HCEC 1CT (cell line): ENCODE measurements around the gene PDIA2.
"Not testable (repeated sequence)": the region's sequence is repeated elsewhere in the genome, so short reads cannot be mapped to it uniquely, and the experiment has no call there.

ENCODE experiments used
- DNase-seq: peaks from one replicate; pipeline ENCODE4 v3.0.0-alpha.2; 2017

Gene PDIA2, protein sequence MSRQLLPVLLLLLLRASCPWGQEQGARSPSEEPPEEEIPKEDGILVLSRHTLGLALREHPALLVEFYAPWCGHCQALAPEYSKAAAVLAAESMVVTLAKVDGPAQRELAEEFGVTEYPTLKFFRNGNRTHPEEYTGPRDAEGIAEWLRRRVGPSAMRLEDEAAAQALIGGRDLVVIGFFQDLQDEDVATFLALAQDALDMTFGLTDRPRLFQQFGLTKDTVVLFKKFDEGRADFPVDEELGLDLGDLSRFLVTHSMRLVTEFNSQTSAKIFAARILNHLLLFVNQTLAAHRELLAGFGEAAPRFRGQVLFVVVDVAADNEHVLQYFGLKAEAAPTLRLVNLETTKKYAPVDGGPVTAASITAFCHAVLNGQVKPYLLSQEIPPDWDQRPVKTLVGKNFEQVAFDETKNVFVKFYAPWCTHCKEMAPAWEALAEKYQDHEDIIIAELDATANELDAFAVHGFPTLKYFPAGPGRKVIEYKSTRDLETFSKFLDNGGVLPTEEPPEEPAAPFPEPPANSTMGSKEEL

DNA sequence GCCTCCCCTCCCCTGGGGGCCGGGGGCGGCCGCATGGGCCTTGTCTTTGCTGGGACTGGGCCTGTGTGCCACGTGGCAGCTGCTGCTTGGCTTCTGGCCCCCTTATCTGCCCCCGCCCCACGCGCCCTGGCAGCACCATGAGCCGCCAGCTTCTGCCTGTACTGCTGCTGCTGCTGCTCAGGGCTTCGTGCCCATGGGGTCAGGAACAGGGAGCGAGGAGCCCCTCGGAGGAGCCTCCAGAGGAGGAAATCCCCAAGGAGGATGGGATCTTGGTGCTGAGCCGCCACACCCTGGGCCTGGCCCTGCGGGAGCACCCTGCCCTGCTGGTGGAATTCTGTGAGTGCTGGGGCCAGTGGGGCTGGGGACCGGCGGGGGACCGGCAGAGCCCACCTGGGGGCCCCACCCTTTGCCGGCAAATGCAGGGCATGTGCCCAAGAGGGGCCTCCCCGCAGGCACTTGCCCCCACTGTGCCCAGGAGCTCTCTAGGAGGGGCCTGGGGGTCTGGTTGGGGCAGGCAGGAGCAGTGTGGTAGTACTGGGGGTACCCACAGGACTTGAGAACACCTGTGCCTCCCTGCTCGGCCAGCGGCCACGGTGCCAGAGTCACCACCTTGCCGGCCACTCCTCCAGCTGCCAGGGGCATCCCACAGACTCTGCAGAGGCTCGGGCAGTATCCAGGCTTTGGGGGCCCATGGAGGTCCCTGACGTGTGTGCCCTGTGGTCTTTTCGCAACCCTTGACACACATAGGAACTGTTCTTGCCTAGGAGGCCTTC is at the start of gene PDIA2:
Gene PDIA2, plus strand, starts transcription at position 132 of the 773 bp plus-strand sequence. Its CDS starts 6 bp downstream, at position 138.
- DNase-seq: no peak

DNA sequence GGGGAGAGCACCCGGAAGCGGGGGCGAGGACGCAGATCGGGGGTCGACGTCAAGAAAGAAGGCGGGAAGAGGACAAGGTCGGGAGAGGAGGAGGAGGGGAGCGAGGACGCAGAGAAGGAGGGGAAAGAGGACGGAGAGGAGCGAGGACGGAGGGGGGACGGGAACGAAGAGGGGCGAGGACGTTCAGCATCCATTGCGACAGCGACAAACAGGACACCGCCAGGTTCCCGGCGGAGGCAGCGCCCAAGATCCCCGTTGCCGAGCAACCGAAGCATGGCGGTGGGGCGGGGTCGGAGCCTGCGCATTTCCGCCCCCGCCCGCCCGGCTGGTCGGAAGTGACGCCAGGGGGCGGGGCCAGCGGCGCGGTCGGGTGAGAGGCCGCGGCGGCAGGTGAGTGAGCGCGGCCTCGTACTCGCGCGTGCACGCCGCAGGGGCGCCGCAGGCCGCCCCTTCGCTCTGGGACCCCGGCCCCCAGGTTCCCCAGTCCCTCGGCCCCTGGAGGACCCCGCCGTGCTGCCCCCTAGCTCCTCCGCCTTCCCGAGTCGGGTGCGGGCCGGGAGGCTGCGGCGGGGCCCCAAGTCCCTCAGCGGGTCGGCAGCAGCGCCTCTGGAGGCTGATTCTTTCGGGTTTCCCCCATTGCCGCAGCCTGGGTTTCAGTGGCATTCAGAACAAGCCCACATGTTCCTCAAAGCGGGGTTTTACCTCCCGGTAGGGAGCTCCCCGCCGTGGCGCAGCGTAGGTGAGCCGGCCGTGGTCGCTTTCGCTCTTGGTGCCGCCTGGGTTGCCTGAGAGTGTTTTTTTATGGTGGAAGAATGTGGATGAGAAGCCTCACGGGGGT is 48.3 kb upstream of the PDIA2 start, which contains the start of gene FAM234A:
Gene FAM234A, plus strand, starts transcription at position 354 of the 838 bp plus-strand sequence. CDS start 19,593 bp downstream, outside the sequence.
- peak; percentile 88 for DNase-seq

DNA sequence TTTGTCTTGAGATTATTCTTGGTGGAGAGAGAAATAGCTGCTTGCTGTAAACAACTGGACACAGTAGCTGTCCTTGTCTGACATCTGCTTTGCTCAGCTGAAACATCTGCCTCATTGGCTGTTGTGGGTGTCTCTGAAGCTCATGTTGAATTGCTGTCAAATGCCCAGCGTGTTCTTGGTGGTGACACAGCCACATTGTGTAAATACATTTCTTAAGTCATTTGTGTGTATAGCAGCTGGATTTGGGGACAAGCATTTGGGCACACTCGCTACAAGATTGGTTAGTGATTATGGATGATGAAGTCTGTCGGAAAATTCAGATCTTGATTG is 43.1 kb upstream of the PDIA2 start:
- DNase-seq: no peak

DNA sequence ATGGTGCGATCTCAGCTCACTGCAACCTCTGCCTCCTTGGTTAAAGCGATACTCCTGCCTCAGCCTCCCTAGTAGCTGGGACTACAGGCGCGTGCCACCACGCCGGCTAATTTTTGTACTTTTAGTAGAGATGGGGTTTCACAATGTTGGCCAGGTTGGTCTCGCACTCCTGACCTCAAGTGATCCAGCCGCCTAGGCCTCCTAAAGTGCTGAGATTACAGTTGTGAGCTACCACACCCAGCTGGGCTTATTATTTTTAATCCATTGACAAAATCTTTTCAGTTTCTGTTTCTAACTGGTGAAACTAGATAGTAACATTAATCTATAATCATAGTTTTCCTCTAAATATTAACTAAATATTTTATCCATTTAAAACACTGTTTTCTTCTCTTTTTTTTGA is 42.4 kb upstream of the PDIA2 start:
- no peak for DNase-seq

DNA sequence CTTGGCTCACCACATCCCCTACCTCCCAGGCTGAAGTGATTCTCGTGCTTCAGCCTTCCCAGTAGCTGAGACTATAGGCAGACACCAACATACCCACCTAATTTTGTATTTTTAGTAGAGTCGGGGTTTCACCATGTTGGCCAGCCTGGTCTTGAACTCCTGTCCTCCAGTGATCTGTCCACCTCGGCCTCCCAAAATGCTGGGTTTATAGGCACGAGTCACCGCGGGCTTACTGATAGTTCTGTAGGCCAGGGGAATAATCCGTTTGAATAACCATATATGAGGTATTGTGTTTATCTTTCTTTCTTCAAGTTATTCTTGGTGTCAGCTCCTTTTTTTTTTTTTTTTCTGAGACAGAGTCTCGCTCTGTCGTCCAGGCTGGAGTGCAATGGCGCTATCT is 40.7 kb upstream of the PDIA2 start:
- DNase-seq: no peak

DNA sequence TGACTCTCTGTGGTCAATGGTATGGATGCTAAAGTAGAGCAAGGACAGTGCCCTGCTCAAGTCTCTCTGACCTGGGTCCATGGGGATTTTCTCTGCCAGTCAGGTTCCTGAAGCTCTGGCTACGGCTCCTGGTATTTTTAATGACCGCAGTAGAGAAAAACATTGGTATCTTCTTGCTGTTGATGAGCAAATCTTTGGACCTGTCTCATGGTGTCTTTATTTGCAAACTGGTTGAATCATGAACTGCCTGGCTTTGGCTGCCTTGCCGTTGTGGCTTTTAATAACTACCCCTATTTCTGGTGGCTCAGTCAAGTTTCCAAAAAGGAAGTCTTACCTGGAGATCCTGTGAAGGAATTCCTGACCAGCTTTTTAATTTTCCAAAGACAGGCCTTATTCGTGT is 39.6 kb upstream of the PDIA2 start:
- DNase-seq: no peak

DNA sequence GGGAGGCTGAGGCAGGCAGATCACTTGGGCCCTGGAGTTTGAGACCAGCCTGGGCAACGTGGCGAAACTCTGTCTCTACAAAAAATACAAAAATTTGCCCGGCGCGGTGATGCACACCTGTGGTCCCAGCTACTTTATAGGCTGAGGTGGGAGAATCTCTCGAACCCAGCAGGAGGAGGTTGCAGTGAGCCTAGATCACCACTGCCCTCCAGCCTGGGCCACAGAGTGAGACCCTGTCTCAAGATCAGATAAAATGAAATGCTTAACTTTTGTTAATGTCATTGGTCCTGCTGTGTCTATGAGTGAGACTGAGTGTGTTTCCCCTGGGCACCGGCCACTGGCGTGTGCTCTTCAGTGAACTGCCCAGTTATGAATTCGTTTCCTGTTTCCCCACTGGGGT is 37.9 kb upstream of the PDIA2 start:
- DNase-seq: no peak

DNA sequence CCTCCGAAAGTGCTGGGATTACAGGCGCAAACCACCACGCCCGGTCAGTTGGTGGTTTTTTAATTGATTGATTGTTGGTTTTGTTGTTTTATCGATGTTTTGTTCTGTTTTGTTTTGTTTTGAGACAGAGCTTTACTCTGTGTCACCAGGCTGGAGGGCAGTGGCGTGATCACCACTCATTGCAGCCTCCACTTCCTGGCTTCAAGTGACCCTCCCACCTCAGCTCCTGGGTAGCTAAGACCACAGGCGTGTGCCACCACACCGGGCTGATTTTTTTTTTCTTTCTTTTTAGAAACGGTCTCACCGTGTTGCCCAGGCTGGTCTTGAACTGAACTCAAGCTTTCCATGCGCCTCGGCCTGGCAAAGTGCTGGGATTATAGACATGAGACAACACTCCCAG is 35.9 kb upstream of the PDIA2 start:
- DNase-seq: no peak

DNA sequence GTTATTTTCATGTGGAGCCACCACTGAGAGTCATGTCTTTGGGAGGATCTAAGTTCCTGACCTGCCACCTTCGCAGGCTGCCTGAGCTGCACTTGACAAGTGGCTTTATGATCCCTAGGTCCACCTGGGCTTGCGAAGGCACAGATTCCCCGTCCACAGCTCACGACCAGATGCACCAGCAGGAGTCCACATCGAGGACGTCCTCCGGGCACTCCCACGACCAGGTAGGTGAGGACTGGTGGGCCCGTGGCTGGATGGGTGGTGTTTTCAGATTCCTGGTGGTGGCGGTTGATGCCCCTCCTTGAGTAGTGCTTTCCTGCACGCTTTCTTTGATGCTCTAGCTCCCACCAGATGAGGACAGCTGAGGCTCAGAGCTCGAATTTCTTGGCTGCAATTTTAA is 33.5 kb upstream of the PDIA2 start:
- no peak for DNase-seq

DNA sequence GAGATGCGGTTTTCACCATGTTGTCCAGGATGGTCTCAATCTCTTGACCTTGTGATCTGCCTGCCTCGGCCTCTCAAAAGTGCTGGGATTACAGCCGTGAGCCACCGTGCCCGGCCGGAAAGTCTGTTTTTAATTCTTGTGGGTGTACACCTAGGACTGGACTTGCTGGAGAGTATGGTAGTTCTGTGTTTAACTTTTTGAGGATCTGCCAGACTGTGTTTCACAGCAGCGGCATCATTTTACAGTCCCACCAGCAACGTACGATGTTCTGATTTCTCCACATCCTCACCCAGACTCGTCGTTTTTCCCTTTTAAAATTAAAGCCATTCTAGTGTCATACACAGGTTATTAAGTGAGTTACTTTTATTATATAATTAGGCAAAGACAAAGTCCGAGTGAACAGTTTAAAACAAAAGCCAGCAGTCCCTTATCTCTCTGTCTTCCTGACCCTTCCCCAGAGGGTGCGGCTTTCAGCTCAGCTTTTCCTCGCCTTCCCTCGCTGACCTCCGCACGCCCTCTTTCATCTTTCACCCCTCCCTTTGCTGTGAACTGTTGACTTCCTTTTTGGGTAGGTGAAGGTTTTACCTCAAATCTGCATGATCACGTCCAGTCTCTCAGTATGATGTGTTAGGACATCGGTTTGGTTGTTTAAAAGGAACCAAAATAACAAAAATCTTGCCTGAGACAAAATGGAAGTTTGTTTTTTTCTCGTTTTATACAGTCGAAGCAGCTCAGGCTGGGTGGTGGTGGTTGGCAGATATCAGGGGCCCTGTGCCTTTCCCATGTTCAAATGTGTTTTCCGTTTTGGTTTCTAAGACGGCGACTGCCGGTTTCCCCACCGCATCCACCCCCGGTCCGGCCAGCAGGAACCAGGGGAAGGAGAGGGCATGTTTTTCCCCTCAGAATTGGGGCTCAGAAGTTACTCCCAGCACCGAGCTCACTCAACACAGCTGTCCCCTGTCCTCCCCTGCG is 30.3 kb upstream of the PDIA2 start:
- no peak for DNase-seq

DNA sequence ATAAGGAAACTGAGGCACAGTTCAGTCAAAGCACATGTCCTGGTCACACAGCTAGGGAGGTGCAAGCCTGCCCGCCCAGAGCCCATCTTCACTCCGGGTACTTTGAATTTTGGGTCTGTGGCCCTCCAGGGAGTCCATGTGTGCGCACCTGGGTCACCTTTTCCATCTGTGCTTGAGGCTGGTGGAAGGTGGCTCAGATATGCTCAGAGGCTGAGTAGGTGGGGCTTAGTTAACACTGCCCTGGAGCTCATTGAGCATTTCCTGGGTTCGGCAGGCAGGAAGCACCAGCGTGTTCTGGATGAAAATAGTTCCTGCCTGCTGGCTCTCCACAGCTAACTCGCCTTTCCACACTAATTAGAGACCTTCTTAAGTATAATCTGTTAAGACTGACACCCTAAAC is 29.1 kb upstream of the PDIA2 start:
- no peak for DNase-seq

DNA sequence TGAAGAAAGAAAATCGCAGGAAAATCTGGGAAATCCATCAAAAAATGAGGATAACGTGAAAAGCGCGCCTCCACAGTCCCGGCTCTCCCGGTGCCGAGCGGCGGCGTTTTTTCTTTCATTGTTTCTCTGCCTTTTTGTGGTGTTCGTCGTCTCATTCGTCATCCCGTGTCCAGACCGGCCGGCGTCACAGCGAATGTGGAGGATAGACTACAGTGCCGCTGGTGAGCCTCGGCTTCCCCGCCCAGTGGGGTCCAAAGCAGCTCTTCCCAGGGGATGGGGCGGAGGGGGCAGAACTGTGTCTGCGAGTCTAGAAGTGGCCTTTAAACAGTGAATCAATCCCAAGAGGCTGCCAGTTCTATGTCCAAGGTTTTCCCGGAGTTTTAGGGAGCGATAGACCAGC is 28.5 kb upstream of the PDIA2 start:
- no peak for DNase-seq

DNA sequence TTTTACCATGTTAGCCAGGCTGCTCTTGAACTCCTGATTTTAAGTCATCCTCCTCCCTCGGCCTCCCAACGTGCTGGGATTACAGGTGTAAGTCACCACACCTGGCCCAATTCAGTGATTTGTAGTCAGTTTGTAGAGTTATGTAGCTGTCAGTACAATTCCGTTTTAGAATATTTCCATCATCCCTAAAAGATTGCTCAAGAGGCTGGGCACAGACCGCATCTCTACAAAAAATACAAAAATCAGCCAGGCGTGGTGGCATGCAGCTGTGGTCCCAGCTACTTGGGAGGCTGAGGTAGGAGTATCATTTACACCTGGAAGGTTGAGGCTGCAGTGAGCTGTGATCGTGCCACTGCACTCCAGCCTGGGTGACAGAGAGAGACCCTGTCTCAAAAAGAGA is 27.8 kb upstream of the PDIA2 start:
- no peak for DNase-seq

DNA sequence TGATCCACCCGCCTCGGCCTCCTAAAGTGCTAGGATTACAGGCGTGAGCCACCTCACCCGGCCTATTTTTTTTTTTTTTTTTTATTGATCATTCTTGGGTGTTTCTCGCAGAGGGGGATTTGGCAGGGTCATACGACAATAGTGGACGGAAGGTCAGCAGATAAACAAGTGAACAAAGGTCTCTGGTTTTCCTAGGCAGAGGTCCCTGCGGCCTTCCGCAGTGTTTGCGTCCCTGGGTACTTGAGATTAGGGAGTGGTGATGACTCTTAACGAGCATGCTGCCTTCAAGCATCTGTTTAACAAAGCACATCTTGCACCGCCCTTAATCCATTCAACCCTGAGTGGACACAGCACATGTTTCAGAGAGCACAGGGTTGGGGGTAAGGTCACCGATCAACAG is 24.9 kb upstream of the PDIA2 start:
- DNase-seq: not testable (repeated sequence)

DNA sequence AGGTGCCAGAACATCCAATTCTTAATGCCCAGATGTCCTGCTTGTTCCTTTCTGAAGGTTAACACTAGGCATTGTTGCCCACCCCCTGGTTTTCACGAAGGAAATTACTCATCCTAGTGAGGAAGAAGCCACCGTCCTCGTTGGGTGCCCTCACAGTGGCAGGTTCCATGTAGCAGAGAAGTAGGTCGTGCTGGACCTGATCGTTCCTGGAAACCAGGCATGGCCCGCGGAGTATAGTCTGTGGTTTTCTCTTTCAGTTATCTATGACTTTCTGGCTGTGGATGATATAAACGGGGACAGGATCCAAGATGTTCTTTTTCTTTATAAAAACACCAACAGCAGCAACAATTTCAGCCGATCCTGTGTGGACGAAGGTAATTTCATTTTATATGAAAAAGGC is 23.7 kb upstream of the PDIA2 start:
- no peak for DNase-seq

DNA sequence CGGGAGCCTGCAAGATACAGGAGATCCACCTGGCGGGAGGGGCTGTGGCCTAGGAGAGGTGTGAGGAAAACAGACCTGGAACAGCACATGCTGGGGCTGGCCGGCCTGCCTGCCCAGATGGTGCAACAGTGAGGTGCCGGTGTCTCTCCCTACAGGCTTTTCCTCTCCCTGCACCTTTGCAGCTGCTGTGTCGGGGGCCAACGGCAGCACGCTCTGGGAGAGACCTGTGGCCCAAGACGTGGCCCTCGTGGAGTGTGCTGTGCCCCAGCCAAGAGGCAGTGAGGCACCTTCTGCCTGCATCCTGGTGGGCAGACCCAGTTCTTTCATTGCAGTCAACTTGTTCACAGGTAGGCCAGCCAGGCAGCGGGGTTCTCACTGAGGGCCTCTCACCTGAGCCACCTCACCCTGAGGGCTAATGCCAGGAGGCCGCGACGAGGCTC is 23.1 kb upstream of the PDIA2 start:
- no peak for DNase-seq

DNA sequence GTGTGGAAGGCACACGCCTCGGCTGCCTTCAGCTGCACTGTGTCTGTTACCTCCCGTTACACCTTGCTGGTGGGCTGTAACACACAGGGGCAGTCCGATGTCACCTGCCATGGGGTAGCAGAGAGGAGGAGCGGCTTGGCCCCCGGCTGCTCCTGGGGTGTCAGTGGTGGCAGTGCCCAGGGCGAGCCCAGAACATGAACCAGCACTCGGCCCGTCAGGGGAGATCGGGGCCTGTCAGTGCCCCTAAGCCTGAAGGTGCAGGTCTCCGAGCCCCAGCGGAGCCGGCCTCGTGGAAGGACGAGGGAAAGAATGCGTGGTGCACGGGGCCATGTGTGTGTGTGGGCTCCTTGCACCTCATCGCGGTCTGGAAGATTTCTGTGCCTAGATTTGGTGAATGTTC is 22.6 kb upstream of the PDIA2 start:
- no peak for DNase-seq

DNA sequence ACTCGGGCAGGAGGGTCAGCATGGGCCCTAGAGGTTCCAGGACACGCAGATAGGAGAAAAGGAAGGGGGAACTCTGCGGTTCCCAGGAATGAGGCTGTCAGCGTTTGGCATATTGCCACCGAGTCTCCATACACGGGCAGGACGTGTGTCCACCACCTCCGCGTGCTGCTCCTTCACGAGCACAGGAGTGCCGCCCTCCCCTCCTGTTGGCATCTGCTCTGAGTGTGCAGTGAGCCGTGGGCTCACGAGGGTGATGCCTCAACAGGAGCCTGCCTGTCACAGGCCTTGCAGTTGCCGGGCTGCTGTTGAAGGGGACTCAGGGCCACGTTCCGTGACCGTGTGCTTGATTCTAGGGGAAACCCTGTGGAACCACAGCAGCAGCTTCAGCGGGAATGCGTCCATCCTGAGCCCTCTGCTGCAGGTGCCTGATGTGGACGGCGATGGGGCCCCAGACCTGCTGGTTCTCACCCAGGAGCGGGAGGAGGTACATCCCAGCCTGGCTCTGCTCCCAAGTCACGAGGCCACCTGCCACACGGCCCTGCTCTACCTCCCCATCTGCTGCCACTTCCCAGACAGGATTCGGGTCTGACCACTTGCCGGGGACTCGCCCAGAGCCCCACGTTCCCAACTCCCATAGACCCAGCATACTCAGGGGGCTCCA is 21.8 kb upstream of the PDIA2 start:
- no peak for DNase-seq

DNA sequence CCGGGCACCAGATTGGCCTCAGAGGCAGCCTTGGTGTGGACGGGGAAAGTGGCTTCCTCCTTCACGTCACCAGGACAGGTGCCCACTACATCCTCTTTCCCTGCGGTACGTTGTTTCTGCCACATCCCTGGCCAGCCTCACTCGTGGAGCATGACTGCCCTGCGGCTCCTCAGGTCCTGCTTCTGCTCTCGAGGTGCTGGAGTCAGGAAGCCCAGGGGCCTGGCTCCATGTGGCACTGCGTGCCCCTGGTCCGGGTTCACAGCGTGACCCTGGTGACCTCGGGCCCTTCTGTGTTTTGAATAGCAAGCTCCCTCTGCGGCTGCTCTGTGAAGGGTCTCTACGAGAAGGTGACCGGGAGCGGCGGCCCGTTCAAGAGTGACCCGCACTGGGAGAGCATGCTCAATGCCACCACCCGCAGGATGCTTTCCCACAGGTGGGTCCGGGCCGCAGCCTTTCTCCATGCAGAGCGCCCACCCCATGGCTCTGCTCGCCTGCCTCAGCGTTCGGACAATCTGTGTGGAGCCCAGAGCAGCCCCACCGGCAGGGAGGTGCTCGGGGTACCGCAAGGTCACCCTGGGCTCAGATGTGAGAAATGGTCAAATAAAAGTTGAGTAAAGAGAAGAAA is 20.7 kb upstream of the PDIA2 start:
- DNase-seq: no peak

DNA sequence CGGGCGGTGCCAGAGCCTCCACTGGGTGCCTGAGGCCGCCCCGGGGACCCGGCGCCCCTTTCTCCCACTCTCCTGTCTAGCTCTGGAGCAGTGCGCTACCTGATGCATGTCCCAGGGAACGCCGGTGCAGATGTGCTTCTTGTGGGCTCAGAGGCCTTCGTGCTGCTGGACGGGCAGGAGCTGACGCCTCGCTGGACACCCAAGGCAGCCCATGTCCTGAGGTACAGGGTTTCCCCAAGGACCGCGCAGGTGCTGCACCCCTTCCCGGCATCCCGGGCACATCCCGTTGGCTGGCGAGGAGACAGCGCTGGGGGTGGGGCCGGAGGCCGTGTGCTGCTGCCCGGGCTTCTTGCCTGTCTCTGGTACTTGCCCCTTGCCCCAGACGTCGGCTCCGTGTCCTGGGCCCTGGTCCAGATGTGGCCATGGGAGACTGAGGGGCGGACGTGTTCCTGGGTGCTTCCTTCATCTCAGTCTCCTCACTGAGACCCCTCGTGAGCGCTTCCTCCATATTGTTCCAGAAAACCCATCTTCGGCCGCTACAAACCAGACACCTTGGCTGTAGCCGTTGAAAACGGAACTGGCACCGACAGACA is 19.7 kb upstream of the PDIA2 start:
- no peak for DNase-seq
